HG03135 (cell line): Measurements from ENCODE around the gene GPR78.

Experiments
- ATAC-seq: cut with Tn5 transposase; IDR thresholded peaks from one replicate; pipeline ENCODE4 v1.9.1; 2021; ENCODE audit warnings: mild to moderate bottlenecking, moderate library complexity; ENCODE audit not compliant: unreplicated experiment

GPR78 gene

GRCh38 chr4:8546766-8547107 is 33.5 kb upstream of the GPR78 start:
- ATAC-seq: no peak

- ATAC-seq: no peak
Measured at GRCh38 chr4:8547108-8547911, 32.9 kb upstream of the GPR78 start.

DNA sequence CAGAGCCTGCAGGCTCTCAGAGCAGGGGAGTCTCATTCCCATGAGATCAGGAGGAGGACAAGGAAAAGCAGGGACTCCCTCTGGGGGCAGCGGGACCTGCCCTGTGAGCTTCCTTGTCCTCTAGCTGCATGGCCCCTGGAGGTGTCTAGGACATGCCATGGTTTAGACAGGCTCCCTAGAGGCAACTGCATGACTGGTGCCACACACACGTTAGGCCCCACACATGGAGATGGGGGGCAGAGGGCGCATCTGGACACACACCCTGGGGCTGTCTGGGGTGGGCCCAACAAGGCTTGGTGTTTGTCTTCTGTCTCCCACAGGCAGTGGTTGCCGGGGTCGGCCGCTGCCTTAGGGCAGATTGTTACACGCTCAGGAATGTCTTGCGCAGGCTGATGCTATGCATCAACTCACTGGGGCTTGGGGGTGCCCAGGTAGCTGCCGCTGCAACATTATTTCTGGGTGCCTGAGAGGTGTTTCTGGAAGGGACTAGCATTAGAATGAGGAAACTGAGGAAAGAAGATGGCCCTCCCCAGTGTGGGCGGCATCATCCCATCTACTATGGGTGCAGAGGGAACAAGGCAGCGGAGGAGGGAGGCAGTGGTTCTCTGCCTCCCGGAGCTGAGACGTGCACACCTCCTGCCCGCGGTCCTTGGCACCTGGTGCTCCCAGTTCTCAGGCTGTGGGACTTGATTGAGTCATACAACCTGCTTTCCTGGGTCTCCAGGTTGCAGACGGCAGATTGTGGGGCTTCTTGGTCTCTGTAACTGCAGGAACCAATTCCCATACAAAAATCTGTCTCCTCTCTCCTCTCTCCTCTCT is 32.1 kb upstream of the GPR78 start:
- no peak for ATAC-seq

DNA sequence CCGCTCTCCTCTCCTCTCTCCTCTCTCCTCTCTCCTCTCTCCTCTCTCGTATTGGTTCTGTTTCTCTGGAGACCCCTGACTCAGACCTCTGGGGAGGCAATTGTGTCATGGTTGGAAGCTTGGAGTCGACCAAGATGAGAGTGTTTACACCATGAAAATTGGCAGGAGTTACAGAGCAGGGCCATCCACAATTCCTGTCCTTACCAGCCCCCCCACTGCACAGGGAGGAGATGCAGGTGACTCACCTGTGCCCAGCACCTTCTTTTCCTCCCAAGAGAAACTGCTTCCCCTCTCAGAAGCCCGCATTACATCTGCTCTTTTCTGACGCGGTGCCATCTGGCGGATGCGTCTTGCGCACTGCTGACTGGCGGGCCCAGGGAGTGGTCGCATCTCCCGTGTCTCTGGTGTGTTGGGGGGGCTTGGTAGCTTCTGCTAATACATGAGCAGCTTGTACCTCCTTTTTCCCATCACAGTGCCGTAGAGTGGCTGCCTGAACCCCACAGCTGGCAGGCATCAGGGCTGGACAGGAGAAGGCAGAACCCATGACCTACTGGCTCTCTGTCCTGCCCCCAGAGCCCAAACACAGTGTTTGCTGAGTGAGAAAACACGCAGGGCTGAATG is 31.4 kb upstream of the GPR78 start:
- ATAC-seq: no peak

GRCh38 chr4:8549352-8549931 is 30.8 kb upstream of the GPR78 start:
- ATAC-seq: no peak

- no peak for ATAC-seq
Measured at GRCh38 chr4:8550691-8551090, 29.5 kb upstream of the GPR78 start.

DNA sequence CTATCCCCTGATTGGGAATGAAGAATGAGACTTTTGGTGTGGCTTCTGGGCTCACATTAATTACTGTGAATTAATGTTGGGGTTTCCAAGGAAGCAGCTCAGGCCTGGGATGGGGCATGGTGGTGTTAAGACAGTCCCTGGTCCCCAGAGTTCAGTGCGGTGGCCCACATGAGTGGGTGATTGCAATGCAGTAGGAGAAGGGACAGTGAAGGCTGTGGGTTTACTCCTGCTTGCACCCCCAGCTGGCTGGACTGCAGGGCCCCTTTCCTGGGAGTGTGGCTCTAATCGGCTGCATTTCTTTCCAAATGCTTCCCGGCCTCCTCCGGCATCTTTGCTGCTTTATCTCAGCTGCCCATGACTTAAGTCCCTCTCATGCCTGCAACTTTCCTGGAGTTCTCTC is 28.2 kb upstream of the GPR78 start:
- no peak for ATAC-seq

DNA sequence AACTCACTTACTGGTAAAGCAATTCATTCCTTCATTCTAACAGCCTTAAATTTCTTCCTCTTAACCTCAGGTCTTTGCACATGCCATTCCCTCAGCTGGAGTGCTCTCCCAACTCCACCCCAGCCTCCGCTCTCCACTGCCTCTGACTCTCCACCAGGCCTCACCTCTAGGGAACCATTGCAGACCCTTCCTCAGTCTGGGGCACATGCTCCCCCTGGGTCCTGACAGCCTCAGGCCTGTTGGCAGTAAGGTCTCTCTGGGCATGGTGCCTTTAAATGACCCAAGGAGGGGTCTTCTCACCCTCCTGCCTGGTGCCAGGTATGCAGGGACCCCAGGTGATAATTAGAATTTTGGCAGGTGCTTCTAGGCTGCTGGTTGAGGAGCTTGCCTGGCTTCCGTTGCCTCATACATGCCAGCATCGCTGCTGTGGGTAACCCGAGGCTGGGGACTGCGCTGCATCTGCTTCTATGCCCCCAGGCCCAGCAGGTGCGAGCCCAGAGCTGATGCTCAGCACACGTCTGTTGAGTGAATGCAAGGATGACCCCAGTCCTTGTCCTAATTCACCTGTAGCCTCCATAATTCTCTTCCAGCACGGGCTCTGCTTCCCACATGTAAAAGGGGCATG is 27.5 kb upstream of the GPR78 start:
- no peak for ATAC-seq

DNA sequence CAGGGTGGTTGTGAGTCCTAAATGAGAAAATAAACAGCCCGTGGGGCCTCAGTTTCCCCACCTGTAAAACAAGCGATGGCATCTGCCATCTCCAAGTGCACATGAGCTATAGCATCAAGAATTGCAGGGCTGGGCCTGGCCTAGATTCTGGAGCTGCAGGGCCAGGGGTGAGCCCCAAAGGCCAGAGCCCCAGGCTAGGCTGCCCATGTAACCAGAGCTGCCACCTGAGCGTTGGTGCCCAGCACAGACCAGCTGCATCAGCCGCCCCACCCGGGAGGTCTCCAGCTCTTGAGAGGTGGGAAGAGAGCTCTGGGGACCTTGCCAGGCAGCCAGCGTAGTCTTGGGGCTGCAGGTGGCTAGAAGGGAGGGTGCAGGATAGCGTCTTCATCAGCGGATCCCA is 27.0 kb upstream of the GPR78 start:
- no peak for ATAC-seq

DNA sequence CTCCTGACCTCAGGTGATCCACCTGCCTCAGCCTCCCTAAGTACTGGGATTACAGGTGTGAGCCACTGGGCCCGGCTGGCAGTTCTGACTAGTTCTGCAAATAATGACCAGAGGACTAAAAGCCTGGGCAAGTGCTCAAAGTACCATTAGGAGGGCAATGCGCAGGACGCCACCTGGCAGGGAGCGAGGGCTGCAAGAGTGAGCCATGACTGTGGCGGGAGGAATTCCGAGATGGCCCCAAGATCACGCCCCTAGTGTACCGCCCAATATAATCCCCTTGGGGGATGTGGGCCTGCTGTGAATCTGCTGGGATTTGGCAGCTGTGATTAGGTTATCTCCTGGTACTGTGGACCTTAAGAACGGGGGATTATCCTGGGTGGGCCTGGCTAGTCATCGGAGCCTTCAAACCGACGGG is 26.2 kb upstream of the GPR78 start:
- no peak for ATAC-seq

- ATAC-seq: no peak
Measured at GRCh38 chr4:8554555-8555100, 25.6 kb upstream of the GPR78 start.

DNA sequence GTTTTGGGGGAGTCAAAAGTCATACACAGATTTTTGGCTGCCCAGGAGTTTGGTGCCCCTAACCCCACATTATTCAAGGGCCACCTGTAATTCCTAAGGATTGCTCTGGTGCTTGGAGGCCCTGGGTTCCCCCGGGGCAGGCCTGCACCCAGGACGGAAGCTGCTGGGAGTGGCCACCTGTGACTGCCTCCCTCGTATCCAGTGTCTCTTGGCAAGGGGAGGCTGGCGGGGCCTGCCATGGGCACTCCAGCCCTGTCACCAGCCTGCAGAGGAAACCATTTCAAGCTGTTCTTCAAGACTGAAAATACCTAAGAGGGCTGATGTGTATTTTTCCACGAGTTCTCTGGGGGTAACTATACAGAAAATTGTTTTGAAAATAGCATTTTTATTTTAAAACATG is 24.5 kb upstream of the GPR78 start:
- ATAC-seq: no peak

DNA sequence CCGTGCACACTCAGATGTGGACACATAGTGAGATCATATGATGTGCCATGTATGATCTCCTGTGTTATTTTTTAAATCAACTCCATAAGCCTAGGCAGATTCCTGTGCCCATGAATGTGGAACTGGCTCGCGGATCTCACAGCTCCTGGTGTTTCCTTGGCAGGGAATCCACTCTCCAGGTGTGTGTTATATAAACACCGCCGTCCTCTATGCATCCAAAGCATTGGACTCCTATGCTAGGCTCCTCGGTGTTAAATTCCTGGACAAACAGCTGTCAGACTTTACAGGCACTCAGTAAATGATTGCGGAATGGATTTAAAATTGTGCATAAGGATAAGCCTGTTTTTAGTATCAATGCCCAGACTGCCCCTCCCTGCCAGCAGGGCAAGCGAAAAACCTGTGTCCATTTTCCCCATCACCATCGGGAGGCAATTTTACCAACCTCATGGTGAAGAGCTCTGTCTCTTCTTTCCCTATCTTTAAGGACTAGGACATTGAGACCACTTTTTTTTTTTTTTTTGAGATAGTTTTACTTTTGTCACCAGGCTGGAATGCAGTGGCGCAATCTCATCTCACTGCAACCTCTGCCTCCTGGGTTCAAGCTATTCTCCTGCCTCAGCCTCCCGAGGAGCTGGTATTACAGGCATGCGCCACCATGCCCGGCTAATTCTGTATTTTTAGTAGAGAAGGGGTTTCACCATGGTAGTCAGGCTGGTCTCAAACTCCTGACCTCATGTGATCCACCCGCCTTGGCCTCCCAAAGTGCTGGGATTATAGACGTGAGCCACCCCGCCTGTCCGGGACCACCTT is 23.6 kb upstream of the GPR78 start:
- no peak for ATAC-seq

DNA sequence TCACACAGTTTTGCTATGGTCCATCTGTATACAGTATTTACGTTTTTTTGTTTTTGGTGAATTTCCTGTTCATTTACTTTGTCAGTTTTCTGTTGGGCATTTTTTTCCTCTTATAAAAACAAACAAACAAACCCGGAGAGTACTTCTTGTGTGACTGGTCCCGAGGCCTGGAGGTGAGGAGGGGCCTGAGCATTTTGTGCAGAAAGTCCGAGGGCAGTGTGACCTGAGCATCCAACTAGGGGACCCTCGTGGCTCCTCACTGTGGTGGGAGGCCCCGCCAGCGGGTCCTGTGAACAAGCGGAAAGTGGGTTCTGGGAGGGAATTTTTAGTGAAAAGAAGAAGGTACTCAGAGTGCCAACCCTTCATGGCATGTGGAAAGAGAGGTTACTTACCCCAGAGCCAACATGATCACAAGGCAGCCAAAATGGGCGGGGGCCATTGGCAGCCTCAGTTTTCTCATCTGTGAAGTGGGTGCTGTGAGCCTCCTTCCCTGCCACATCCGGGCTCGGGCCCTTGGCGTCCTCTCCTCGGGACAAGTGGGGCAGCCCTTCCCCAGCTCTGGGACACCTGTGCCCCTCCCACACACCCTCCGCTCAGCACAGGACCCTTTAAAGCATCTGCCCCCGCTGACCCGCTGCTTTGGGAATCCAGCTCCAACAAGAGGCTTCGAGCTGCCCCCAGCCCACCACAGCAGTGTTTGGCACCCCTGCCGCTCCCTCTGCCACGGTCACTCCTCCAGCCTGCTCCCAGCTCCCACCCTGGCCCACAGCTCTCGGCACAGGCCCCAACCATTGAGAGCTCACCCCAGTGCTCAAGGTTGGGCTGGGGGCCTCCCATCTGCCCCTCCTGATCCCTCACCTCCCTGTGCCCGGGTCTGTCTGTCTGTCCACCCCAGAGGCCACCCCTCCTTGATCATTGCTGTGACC is 22.8 kb upstream of the GPR78 start:
- no peak for ATAC-seq

GRCh38 chr4:8558080-8558960 is 21.9 kb upstream of the GPR78 start:
- no peak for ATAC-seq

- ATAC-seq: no peak
Measured at GRCh38 chr4:8559011-8559410, 21.2 kb upstream of the GPR78 start.

GRCh38 chr4:8559524-8560264 is 20.5 kb upstream of the GPR78 start:
- ATAC-seq: no peak
